A549 (cell line): ENCODE results near the gene CYLD.

Experiments used
- EHMT2 ChIP-seq: fragments of 200-600 bp; sonication (generic); IDR thresholded peaks from 2 replicates; pipeline ENCODE4 v1.6.1; 2016; ENCODE audit warnings: antibody characterized with exemption, low read depth, mild to moderate bottlenecking, moderate library complexity
- HDAC2 ChIP-seq: fragments of 200-600 bp; sonication (generic); IDR thresholded peaks from 2 replicates; pipeline ENCODE4 v1.6.1; 2016
- HOXB13 ChIP-seq: fragments of 250-450 bp; sonication (Bioruptor Pico); IDR thresholded peaks from 2 replicates; pipeline ENCODE4 v1.5.0; 2020; ENCODE audit warnings: low read depth, mild to moderate bottlenecking, moderate library complexity
- MAFK ChIP-seq: fragments of 450-650 bp; IDR thresholded peaks from 2 replicates; pipeline ENCODE4 v1.6.1; 2014; ENCODE audit not compliant: partially characterized antibody
- MAZ ChIP-seq: fragments of 150-350 bp; IDR thresholded peaks from 2 replicates; pipeline ENCODE4 v1.6.1; 2014; ENCODE audit warnings: antibody characterized with exemption, low read depth, low read length, borderline replicate concordance
- POLR2A ChIP-seq: IDR thresholded peaks from 2 replicates; pipeline ENCODE4 v1.6.1; 2012; ENCODE audit warnings: mild to moderate bottlenecking, low read length
- RAD21 ChIP-seq, 2 experiments: fragments of >200 bp in 1 of 2; sonication (Bioruptor Twin) in 1 of 2; formaldehyde crosslinking in 1 of 2; IDR thresholded peaks in 1 of 2; conservative IDR thresholded peaks in 1 of 2; 2 replicates in 1 of 2; 3 replicates in 1 of 2; pipeline ENCODE4 v1.6.1; 2012 to 2018; ENCODE audit warnings: inconsistent platforms in 1 of 2
- RFX5 ChIP-seq: fragments of 450-650 bp; IDR thresholded peaks from 2 replicates; pipeline ENCODE4 v1.7.1; 2014; ENCODE audit warnings: antibody characterized with exemption, mild to moderate bottlenecking, moderate library complexity
- SREBF2 ChIP-seq: fragments of 450-650 bp; IDR thresholded peaks from 2 replicates; pipeline ENCODE4 v1.6.1; 2014; ENCODE audit warnings: mild to moderate bottlenecking, moderate library complexity
- TF ChIP-seq, protein P1 (sequence below): fragments of >200 bp; sonication (Bioruptor Twin); formaldehyde crosslinking; IDR thresholded peaks from 3 replicates; pipeline ENCODE4 v1.5.1; 2016
- TF ChIP-seq, protein P2 (sequence below): fragments of 150-350 bp; IDR thresholded peaks from 2 replicates; pipeline ENCODE4 v1.6.1; 2014; ENCODE audit warnings: low read depth, mild to moderate bottlenecking, low read length

DNA sequence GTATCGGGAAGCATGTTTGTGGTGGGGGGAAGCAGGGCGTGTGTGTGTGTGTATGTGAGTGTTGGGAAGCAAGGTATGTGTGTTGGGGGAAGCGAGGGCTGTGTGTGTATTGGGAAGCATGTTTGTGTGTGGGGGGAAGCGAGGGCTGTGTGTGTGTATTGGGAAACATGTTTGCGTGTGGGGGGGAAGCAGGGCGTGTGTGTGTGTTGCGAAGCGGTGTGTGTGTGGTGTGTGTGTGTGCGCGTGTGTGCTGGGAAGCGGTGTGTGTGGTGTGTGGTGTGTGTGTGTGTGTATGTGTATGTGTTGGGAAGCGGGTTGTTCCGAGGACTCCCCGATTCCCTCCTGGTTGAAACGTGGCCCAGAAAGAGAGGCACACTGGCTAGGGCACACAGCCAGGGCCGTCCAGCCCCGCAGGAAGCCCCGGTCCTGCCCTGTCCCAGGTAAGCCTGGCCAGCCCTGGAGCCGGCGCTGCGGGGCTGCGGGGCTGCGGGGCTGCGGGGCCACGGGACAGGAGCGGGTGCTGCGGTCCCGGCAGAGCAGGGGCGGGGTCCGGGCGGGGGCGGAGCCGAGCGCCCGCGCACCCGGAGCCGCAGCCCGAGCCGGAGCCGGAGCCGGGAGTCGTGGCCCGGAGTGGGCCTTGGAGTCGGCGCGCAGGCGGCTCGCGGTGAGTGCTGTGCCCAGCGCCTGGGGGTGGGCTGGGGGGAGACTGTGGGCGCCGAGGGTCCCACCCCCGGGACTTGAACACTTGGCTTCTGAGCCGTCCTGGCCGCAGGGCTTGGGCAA lies 48.7 kb upstream of the CYLD start, which contains the start of gene NOD2:
- TF ChIP-seq, protein P1, sequence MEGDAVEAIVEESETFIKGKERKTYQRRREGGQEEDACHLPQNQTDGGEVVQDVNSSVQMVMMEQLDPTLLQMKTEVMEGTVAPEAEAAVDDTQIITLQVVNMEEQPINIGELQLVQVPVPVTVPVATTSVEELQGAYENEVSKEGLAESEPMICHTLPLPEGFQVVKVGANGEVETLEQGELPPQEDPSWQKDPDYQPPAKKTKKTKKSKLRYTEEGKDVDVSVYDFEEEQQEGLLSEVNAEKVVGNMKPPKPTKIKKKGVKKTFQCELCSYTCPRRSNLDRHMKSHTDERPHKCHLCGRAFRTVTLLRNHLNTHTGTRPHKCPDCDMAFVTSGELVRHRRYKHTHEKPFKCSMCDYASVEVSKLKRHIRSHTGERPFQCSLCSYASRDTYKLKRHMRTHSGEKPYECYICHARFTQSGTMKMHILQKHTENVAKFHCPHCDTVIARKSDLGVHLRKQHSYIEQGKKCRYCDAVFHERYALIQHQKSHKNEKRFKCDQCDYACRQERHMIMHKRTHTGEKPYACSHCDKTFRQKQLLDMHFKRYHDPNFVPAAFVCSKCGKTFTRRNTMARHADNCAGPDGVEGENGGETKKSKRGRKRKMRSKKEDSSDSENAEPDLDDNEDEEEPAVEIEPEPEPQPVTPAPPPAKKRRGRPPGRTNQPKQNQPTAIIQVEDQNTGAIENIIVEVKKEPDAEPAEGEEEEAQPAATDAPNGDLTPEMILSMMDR, result no peak
- TF ChIP-seq EHMT2 (no peak), SREBF2 (no peak), RFX5 (no peak), MAFK (no peak), POLR2A (no peak), MAZ (no peak), HOXB13 (CRISPR knock-in tag) (no peak), RAD21 (conservative IDR thresholded peaks at IDR 0.05 in 1 of 2, IDR thresholded peaks at IDR 0.05 in 1 of 2) (no peak), HDAC2 (no peak)
- TF ChIP-seq, protein P2, sequence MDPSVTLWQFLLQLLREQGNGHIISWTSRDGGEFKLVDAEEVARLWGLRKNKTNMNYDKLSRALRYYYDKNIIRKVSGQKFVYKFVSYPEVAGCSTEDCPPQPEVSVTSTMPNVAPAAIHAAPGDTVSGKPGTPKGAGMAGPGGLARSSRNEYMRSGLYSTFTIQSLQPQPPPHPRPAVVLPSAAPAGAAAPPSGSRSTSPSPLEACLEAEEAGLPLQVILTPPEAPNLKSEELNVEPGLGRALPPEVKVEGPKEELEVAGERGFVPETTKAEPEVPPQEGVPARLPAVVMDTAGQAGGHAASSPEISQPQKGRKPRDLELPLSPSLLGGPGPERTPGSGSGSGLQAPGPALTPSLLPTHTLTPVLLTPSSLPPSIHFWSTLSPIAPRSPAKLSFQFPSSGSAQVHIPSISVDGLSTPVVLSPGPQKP, result no peak
